ENCODE results near the gene SLC6A8.
A peak's percentile ranks its signal among the peaks of the same experiment; 100 is the strongest.

SLC6A8 gene

DNA sequence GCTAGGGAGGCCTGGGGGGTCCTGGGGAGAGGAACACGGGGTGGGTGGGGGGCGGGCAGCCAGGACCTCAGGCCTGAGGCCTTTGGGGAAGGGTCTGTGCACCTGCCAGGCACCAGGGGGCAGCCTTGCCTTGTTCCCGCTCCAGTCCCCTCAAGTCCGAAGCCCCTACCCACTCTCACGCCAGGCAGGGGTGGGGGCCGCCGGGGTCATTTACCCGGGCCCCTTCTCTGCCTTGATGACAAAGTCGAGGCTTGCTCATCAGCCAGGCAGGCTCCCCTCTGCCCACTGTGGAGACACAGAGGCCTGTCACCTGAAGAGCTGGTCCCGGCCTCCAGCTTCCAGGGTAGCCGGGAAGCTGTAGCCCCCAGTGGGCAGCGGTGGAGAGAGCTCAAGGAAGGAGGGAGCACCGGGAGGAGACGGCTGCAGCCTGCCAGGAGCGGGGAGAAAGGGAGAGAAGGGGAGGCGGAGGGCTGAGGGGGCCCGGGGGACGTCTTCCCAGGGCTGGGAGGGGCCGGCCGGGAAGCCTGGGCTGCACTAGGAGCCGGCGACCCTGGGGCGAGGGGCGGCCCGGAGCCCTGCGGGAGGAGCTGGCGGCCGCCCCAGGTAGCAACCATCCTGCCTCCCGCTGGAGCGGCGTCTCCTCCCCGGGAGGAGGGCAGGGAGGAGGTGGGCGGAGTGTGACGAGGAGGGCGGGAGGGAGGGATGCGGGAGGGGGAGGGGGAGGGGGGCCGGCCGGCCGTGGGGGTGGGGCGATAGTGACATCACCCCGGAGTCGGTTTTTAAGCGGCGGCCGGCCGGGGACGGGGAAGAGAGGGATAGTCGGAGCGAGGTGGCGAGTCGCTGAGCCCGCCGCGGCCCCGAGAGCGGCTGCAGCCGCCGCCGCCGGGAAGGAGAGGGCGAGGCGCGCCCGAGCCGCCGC is at the start of gene SLC6A8:
Gene SLC6A8 (plus strand): TSS at position 806 of the 919 bp plus-strand sequence. CDS start 649 bp downstream, outside the sequence.
- DNase-seq = peak; percentile 20

DNA sequence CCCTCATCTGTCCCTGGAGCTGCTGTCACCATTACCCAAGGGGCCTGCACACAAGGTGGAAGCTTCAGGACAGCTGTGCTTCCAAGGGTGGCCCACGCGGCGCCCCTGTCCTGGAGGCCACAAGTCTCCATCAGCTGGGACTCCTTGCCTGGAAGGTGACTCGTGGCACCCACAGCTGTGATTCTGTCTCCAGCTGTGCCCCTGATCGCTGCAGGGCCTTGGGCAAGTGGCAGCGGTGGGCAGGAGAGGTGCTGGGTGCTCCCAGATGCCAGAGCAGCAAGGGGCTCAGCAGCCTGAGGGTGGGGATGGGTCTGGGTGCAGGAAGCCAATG is 49.7 kb upstream of the SLC6A8 start:
- no peak for DNase-seq

DNA sequence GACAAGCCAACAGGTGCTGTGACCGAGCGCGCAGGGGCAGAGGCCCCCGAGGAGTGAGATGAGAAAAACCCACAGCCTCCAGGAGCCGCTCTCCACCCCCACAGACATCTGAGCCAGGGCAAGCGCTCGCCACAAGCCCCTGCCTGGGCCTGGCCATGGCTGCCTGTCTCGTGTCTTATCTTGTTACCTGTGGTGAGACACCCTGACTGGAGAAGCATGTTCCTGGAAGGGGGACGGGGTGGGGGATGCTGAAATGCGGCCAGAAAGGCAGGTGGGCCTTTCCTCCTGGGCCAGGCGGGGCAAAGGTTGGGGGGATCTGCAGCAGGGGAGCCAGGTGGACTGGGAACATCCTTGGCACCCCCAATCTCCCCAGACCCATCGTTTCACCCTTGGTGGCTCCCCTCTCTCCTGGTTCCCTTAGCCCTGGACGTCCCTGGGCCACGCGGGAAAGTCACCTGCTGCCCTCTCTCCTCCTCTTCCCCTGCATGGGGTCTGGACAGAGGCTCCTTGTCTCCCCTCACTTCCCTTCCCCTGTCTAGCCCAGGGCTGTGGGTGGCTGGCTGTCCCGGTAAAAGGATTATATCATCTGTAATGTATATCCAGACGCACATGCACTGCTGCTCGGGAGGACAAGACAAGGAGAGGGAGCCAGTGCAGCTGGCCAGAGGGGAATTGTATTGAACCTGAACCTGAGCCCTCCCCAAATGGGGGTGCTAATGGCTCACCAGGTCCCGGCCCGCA is 49.1 kb upstream of the SLC6A8 start:
- no peak for DNase-seq

DNA sequence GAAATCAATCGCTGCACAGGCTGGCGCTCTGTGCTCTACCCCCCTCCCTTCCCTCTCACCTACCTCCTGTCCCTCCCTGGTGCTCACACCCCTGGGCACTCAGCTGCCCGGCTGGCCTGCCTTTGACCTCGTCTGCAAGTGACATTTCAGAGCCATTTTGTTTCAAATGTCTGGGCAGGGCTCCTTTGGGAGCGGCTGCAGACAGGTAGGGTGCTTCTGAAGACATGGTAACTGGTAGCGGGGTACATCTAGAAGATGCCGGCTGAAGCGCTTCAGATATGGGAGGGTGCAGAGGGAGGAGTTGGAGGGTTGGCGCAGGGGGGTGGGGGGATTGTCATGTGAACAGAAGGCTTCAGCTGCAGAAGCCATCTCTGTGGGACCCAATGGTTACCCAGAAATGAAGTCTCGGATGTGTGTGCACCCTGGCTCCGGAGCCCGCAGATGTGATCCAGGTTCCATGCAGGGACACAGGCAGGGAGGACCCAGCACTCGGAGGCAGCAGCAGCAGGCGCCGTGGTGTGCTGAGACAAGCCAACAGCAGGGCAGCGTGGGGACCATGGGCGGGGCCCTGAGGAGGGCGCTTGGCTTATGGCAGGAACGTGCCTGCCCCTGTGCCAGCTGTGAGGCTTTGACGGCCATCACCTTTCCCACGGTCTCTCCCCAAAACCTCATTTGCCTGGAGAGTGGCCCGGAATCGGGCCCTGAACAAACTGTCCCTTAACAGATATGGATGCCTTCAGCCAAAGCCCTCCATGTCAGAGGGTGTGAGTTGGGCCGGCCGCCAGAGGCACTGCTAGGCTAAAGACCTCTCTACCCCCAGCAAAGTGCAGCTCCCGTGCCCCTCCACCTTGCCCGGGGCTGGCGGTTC is 48.3 kb upstream of the SLC6A8 start:
- no peak for DNase-seq

DNA sequence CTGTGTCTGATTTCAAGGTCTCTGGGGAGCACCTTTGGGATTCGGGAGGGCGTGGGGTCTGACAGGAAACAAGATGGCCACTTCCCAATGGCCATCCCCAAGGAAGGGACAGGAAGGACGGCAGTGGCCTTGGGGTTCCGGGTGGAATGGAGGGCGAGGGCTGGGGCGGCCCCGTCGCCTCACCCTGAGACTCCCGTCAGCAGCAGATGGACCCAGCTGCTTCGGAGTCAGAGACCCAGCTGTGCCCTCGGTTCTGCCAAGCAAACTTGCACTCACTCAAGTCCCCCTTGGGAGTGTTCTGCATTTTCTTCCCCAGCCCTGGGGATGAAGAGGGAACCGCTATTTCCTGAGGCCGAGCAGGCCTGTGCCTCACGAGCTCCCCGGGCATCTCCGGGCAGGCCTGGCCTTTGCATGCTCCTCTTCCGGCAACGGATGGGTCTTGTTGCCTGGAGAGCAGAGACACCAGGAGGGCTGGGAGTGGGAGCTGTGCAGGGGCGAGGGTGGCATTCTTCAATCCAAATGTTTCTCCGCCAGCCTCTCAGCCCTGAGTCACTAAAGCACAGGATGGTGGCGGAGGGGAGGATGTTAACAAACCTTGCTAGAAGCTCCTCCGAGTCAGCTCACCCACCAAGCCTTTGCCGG is 47.6 kb upstream of the SLC6A8 start:
- no peak for DNase-seq

DNA sequence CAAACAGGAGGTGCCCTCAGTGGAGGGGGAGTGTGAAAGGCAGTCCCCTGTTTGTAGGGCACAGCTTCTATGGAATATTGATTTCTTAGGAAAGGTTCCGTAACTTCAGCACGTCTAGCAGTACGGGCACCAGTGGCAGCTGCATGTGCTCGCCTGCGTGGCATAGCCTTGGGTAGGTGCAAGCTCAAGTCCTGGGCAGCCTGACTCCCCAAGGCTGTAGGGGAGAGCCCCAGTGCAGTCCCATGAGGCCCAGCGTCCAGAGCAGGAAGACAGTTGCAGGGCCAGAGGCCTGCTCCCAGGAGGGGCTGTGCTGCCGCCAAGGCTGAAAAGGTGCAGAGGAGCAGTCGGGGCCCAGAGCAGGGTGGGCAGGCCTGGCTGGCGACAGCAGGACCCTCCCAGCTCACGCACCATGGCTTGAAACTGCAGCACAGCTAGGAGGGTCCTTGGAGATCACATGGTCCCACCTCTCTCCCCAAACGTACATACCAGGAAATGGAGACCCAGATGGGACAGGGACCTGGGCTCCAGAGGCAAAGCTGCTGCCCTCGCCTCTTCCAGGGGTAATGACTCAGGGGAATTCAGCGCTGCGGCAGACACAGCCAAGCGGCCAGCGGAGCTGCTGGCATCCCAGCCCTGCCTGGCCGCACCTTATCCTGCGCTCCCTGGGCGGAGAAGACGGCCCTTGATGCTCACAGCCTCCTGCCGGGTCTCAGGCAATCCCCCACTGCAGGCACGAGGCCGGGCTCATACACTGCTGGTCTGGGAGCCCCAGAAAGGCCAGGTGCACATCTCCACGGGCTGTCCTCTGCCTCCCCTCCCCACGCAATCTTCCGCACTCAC is 46.8 kb upstream of the SLC6A8 start:
- DNase-seq = no peak

DNA sequence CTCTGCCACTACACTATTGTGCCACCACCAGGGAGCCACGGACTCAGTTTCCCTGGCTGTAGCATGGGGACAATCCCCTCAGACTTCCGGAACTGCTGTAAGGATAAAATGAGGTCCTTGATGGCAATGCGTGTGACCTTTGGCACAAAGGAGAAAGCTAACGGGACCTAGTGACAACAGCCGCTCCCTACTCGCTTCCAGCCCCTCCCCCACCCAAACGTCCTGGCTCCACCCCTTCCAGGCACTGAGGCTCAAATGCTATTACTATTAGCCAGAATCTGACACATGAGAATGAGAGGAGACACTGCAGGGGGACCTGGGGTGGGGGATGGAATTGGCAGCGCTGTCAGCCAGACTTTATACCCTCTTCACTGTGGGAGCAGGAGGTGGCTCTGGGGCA is 46.1 kb upstream of the SLC6A8 start:
- no peak for DNase-seq

DNA sequence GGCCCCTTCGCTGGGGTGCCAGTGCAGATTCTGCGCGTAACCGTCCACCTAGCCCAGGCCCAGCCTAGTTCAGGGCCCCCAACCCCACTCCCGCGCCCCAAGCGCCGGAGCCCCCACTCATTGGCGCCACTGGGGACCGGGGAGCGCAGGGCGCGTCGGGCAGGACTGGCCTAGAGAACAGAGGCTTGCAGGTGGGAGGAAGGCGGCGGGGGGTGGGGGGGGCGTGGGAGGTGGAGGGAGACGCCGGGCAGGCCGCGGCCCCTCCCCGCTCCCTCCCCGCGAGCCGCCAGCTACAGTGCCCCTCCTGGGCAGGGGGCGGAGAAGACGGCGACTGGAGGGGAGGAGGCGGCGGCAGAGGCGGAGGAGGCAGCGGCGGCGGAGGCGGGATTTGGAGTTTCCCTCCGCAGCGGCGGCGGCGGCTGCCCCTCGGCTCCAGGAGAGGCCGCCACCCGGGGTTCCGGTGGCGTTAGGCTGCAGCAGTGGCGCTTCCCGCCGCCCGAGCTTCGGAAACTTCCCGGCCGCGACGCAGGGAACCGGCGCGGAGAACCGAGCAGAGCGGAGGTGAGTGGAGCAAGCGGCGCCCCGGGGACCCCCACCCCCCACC is 45.6 kb upstream of the SLC6A8 start:
- no peak for DNase-seq

DNA sequence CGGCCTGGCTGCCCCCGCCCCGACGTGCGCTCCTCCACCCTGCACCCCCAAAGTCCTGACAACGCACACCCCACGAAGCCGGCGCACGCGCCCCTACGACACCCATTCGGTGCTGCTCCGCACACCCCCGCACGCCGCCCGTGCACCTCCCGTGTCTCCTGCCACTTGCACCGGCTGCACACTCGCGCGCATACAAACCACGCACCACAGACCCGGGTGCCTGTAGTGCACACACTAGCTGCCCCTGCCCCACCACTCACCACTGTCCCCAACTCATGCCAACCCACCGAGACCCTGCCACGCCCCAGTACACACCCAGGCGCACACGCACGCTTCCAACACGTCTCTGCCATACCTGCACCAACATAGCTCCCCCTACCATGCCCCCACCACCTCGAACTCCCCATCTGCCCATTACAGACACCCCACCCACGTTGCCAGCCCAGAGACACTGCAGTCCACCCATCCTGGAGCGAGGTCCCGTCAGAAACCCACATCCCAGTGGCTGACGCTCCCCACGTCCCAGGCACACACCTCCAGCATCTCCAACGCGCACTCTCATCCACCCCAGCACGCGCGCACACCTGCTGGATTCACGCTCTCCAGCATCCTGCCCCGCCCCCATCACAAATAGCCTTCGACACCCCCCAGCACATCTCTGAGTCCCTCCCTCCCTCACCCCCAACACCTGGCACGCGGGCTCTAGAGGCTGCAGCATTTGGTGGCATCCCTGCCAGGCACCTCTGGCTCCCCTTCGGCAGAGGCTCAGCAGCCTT is 44.9 kb upstream of the SLC6A8 start:
- DNase-seq = no peak

DNA sequence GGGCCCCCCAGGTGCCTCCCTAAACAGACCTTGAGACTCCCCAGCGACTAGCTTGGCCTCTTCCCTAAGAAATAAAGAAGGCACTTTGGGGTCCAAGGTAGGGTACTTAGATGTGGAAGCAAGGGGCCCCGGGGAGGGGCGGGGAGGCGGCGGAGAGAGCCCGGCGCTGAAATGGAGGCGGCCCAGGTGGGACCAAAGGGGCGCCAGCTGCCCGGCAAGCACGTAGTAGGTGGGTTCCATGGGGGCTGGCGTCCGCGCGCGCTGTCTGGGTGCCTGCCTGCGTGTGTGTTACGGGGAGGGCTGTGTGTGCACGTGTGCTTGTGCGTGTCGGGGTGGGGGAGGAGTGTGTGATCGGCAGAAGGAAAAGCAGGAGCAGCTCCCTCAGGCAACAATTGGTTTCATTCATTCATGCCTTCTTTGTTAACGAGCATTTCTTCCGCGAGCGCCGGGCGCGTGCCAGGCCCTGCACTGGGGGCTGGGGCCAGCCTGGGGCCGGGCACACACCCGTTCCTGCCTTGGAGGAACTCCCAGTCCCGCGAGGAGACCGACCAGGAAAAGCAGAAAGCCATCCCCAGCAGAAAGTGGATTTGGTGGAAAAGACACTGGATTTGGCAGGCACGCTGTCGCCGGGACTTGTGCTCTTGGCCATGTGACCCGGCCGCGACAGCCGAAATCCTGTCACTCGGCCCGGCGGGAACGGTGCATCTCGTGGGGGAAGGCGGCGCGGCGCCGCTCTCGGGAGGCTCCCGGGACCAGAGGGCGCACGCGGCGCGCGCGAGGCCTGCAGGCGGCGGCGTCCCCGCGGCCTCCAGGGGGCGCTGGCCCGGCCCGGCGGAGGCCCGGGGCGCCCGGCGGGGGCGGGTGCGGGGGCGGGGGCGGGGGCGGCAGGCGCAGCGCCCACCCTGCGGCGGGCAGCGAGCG is 44.0 kb upstream of the SLC6A8 start:
- no peak for DNase-seq

DNA sequence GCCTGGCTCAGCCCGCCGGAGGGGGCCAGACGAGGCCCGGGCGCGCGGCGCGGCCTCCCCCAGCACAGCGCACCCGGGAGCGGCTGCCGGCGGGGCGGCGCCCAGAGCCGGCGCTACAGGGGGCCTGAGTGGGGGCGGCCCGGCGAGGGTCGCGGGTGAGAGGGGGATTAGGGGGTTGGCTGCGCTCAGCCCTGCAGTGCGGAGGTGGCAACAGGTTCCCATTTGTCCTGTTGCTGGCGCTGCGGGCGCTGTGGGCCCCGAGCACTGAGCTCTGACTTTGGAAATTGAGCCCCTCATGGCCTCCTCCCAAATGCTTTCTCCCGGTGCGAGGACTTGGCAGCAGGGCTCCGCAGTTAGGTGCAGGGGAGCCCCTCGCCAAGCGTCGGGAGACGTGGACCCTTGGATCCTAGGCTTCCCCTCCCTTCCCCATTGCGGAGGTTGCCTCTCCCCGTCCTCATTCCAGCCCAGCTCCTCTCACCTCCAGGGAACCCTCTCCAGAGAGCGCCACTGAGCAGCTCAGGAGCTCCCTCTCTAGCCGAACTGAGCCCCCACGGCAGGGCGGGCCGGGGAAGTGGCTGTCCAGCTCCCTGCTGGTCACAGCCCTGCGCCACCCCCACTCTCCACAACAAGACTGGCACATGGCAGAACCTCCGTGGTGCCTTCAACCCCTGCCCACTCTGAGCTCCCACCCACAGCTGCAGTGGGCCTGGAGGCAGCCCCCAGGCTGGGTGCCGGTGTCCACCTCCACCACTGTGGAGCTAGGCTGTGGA is 43.2 kb upstream of the SLC6A8 start:
- DNase-seq = no peak

DNA sequence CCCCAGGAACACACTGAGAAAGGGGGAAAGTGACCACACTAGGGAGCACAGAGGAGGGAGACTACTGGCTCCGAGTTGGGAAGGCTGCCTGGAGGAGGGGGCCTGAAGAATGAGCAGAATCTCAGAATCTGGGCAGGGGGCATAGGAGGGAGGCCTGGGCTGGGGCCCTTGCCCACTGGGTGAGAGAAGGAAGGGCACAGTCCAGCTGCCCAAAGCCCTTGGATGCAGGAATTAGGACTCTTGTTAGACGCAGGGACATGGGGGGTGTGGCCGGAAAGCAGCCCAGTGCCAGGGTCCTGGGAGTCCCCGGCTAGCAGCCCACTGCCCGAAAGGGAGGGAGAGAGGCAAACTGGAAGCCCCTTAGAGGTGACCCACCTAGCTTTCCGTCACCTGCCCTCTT is 42.6 kb upstream of the SLC6A8 start:
- no peak for DNase-seq

DNA sequence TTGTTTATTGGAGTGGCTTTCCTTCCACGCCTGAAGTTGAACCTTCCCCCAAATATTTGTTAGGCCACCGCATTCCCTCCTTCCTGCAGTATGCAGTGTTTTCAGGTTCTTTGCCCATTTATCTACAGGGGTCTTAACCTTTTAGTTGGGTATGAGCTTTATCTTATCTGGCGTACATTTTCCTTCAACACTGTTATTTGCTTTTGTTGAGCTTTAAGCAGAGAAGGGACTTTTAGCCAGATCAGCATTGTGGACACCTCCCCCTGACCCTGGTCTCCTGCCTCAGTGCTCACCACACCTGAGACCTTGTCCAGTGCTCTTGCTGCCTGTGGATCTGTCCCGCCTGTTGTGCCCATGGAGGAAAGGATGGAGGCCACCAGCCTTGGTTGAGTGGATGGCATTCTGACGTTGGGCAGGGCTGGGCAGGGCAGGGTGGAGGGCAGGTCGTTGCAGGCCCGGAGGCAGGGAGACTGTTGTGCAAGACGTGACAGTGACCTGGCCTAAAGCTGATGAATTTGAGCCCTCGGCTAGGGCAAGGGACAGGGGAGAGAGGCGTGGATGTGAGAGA is 41.7 kb upstream of the SLC6A8 start:
- DNase-seq = no peak

DNA sequence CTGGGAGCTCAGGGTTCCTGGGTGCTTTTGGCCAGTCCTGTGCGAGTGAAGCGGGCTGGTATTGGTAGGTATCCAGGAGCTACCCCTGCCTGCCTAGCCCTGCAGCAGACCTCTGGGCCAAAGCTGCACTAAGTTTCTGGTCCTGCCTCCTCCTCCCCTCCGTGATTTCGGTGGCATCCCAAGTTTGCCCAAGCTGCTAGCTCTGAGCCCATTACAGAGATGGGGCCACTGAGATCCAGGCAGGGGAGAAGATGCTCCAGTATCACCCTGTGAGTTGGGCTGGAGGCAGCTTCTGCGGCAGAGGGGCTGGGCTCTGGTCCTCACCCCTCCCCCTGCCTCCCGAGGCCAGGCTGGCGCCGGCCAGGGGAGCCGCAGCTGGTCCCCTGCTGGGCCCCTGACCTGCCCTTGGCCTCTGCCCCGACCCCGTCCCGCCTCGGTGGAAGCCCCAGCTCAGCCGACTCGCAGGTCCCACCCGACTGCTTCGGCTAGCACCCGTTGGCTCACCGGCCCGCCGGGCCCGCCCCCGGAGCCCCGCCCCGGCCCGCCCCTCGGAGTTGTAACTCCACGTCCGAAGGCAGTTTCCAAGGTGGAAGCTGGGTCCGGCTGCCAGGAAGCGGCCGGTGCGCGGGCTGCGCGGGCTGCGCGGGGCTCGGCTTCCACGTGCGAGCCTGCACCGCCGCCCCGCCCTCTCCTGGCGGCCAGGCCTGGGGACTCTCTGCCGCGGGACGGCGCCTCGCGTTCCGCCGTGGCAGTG is 40.9 kb upstream of the SLC6A8 start, which contains the start of gene DUSP9:
Gene DUSP9 (plus strand): TSS at position 584 of the 754 bp plus-strand sequence. CDS start 751 bp downstream, outside the sequence.
- no peak for DNase-seq

DNA sequence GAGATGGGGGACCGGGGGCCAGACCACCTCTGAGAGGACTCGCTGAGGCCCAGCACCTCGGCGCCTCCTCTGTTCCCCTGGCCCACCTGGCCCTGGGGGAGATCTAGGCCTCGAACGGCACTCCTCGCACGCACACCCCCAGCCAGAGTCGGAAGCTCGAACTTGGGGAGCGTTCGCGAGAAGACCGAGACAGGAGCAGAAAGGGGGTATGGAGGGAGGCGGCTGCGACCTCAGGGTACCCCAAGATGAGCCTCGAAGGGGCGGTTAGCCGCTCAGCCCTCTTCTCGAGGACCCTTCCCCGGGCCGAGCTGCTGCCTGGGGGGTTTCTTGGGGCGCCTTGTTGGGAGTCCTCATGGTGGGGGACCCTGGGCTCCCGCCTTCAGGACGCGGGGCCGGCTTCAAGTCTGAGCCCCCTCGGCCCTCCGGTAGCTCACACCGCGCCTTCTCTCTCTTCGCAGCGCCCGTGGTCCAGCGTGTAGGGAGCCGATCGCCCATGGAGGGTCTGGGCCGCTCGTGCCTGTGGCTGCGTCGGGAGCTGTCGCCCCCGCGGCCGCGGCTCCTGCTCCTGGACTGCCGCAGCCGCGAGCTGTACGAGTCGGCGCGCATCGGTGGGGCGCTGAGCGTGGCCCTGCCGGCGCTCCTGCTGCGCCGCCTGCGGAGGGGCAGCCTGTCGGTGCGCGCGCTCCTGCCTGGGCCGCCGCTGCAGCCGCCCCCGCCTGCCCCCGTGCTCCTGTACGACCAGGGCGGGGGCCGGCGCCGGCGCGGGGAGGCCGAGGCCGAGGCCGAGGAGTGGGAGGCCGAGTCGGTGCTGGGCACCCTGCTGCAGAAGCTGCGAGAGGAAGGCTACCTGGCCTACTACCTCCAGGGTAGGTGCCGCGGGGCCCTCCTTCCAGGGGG is 40.0 kb upstream of the SLC6A8 start:
- DNase-seq = no peak
